ENCODE measurements around the gene PCSK1N.

The PCSK1N gene

DNA sequence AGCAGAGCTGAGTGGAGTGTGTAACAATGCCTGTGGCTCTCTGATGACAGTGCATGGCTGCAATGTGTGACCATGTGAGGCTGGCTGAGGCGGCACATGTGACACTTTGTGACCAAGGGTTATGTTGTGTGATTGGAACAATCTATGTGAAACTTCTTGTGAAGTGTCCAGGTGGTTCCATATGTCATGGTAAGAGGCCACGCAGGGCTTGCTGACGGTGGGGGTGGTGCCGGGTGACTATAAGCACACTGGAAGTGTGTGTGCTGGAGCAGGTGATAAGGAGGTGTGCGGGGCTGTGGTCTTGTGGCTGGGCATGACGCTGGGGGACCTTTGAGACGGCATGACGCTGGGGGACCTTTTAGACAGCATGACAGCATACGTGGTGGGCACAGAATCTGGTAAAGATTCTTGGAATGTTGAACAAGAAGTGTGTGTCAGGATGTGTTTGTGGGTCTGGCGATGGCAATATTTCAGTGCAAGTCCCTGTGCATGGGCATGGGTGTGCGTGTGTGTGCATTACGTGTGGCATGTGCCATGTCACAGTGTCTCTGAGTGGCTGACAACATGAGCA is 41.0 kb downstream of the PCSK1N start:
- DNase-seq (ENCODE audit: low read depth) = no peak
- H3K4me3 ChIP-seq (ENCODE audit: low read length) = no peak overlapping the region
- TF ChIP-seq, protein P1, sequence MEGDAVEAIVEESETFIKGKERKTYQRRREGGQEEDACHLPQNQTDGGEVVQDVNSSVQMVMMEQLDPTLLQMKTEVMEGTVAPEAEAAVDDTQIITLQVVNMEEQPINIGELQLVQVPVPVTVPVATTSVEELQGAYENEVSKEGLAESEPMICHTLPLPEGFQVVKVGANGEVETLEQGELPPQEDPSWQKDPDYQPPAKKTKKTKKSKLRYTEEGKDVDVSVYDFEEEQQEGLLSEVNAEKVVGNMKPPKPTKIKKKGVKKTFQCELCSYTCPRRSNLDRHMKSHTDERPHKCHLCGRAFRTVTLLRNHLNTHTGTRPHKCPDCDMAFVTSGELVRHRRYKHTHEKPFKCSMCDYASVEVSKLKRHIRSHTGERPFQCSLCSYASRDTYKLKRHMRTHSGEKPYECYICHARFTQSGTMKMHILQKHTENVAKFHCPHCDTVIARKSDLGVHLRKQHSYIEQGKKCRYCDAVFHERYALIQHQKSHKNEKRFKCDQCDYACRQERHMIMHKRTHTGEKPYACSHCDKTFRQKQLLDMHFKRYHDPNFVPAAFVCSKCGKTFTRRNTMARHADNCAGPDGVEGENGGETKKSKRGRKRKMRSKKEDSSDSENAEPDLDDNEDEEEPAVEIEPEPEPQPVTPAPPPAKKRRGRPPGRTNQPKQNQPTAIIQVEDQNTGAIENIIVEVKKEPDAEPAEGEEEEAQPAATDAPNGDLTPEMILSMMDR (IDR thresholded peaks at IDR 0.05; ENCODE audit: insufficient read depth, low read depth, low read length, missing control alignments) = no peak

DNA sequence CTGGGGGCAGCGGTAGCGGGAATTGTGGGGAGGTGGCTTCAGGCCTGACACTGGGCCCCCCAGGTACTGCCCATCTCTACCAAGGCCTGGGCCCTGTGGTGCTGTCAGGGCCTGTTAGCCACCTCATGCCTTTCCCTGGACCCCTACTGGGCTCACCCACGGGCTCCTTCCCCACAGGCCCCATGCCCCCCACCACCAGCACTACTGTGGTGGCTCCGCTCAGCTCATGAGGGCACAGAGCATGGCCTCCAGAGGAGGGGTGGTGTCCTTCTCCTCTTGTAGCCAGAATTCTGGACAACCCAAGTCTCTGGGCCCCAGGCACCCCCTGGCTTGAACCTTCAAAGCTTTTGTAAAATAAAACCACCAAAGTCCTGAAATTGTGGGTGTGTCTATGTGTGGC is 41.5 kb downstream of the PCSK1N start:
- DNase-seq (ENCODE audit: low read depth) = no peak
- H3K4me3 ChIP-seq (ENCODE audit: low read length) = no peak overlapping the region
- TF ChIP-seq, protein P1 (IDR thresholded peaks at IDR 0.05; ENCODE audit: insufficient read depth, low read depth, low read length, missing control alignments) = no peak

GRCh38 chrX:48792219-48792618 is 43.2 kb downstream of the PCSK1N start:
- H3K4me3 ChIP-seq (ENCODE audit: low read length) = no peak overlapping the region
- TF ChIP-seq, protein P1 (IDR thresholded peaks at IDR 0.05; ENCODE audit: insufficient read depth, low read depth, low read length, missing control alignments) = no peak
- DNase-seq (ENCODE audit: low read depth) = no peak

- DNase-seq (ENCODE audit: low read depth) = no peak
- H3K4me3 ChIP-seq (ENCODE audit: low read length) = no peak overlapping the region
- TF ChIP-seq, protein P1 (IDR thresholded peaks at IDR 0.05; ENCODE audit: insufficient read depth, low read depth, low read length, missing control alignments) = no peak
Measured at GRCh38 chrX:48791063-48791820, 44.2 kb downstream of the PCSK1N start.

DNA sequence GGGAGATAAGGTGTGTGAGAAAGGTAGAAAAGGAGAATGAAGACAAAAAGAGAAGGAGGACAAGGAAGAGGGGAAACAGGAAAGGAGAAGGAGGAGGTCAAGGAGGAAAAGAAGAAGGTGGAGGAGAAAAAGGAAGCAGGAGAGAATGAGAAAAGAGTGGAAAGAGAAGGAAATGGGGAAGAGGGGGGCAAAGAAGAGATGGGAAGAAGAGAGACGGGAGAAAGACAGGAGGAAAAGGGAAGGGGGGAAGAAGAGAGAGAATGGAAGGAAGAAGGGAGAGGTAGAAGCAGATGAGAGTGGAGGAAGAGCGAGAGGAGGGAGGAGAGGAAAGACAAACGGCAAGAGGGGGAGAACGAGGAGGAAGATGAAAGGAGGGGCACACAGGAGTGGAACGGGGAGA is 44.9 kb downstream of the PCSK1N start:
- H3K4me3 ChIP-seq (ENCODE audit: low read length) = no peak overlapping the region
- TF ChIP-seq, protein P1 (IDR thresholded peaks at IDR 0.05; ENCODE audit: insufficient read depth, low read depth, low read length, missing control alignments) = no peak
- DNase-seq (ENCODE audit: low read depth) = no peak

DNA sequence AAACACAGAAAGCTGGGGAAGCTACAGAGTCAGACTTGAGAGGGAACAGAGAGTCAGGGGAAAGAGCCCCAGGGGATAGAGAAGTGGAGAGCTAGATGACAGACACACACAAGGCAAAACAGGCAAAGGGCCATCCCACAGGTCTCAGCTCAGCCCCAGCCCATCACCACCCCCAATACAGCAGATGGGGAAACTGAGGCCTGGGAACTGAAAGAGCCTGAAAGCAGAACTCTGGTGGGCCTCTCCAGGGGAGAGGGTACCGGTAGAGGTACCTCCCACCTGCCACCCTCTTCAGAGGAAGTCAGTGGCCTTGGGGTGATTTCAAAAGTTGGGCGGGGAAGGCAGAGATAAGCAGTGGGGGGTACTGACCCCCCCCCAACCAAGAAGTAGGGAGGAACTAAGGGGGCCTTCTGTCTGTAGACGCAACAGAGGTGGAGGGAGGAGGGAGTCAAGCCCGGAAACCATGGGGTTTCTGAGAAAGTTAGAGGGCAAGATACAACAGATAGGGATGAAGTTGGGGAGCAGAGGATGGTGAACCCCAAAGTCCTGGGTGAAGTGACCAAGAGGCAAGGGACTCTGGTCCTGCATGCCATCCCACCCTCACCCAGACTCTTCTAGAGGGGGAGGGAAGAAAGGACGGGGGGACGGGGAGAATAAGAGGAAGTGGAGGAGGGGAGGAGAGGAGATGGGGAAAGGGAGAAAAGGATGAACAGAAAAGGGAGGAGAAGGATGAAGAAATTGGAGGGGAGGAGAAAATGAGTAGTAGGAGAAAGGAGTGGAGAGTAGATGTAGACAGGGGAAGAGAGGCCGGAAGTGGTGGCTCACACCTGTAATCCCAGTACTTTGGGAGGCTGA is 45.8 kb downstream of the PCSK1N start:
- DNase-seq (ENCODE audit: low read depth) = no peak
- TF ChIP-seq, protein P1 (IDR thresholded peaks at IDR 0.05; ENCODE audit: insufficient read depth, low read depth, low read length, missing control alignments) = no peak
- no peak overlapping the region for H3K4me3 ChIP-seq (ENCODE audit: low read length)

Measured in epithelial cell of esophagus (primary cell).